PFSK-1 (cell line): ENCODE measurements around the gene ANKRD40CL.

ENCODE experiments used
- FOXP2 ChIP-seq: optimal IDR thresholded peaks from 2 replicates; pipeline ENCODE3; 2011; ENCODE audit warnings: borderline replicate concordance, control low read depth, inconsistent platforms; ENCODE audit not compliant: insufficient read depth; ENCODE audit errors: extremely low read length, extremely low read depth
- POLR2AphosphoS5 ChIP-seq: IDR thresholded peaks from 2 replicates; pipeline ENCODE4 v1.6.1; 2012; ENCODE audit warnings: low read depth, mild to moderate bottlenecking, control low read depth, low read length, moderate library complexity
- SIN3A ChIP-seq: IDR thresholded peaks from 2 replicates; pipeline ENCODE4 v1.6.1; 2012; ENCODE audit warnings: mild to moderate bottlenecking, low read length, moderate library complexity, borderline replicate concordance; ENCODE audit not compliant: insufficient read depth
- TAF1 ChIP-seq: IDR thresholded peaks from 2 replicates; pipeline ENCODE4 v1.6.1; 2012; ENCODE audit warnings: low read length, control low read depth, borderline replicate concordance; ENCODE audit not compliant: insufficient read depth
- TF ChIP-seq, protein P1 (sequence below), 2 experiments: IDR thresholded peaks; 2 replicates each; pipeline versions ENCODE4 v1.6.1 to v1.8.0; 2011 to 2012; ENCODE audit warnings: low read depth in 2 of 2, low read length in 2 of 2, control low read depth in 1 of 2, inconsistent platforms in 1 of 2, mild to moderate bottlenecking in 1 of 2, moderate library complexity in 1 of 2; ENCODE audit not compliant: insufficient read depth in 1 of 2

DNA sequence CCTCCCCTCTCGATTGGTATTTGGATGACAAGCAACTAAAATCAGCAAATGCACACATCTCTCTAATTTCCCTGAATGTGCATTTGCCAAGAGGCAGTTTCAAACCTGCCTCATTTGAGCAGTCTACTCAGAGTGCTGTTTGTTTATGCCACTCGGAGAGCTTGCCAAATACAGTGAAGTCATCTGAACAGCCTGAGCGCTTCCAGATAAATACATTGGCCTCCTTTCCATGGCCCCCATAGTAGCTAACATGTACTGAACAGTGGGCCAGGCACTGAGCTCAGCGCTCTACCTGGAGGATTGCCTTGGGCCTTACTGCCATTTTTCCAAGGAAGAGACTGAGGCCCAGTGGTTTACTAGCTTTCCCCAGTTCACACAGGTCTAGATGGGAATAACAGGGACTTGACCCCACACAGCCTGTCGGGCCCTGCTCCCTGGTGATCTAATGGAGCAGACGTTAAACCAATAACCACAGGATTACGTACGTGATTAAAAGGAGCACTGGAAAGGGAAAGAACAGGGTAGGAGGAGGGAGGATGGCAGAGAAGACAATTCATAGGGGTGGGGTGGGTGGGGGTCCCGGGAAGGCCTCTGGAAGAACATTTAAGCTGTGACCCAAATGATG lies 18.7 kb upstream of the ANKRD40CL start:
- TF ChIP-seq POLR2AphosphoS5 (no peak), SIN3A (no peak), FOXP2 (no peak), TAF1 (no peak)
- TF ChIP-seq, protein P1, sequence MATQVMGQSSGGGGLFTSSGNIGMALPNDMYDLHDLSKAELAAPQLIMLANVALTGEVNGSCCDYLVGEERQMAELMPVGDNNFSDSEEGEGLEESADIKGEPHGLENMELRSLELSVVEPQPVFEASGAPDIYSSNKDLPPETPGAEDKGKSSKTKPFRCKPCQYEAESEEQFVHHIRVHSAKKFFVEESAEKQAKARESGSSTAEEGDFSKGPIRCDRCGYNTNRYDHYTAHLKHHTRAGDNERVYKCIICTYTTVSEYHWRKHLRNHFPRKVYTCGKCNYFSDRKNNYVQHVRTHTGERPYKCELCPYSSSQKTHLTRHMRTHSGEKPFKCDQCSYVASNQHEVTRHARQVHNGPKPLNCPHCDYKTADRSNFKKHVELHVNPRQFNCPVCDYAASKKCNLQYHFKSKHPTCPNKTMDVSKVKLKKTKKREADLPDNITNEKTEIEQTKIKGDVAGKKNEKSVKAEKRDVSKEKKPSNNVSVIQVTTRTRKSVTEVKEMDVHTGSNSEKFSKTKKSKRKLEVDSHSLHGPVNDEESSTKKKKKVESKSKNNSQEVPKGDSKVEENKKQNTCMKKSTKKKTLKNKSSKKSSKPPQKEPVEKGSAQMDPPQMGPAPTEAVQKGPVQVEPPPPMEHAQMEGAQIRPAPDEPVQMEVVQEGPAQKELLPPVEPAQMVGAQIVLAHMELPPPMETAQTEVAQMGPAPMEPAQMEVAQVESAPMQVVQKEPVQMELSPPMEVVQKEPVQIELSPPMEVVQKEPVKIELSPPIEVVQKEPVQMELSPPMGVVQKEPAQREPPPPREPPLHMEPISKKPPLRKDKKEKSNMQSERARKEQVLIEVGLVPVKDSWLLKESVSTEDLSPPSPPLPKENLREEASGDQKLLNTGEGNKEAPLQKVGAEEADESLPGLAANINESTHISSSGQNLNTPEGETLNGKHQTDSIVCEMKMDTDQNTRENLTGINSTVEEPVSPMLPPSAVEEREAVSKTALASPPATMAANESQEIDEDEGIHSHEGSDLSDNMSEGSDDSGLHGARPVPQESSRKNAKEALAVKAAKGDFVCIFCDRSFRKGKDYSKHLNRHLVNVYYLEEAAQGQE (IDR thresholded peaks at IDR 0.05; ENCODE audit: insufficient read depth in 1 of 2, low read depth in 2 of 2, low read length in 2 of 2), result no peak
